Measurements from ENCODE around the gene FASTKD3.

GRCh38 chr5:7813576-7813975 lies 55.3 kb downstream of the FASTKD3 start:
- TF ChIP-seq CTCF (conservative IDR thresholded peaks at IDR 0.05) (no peak), EZH2 (IDR thresholded peaks at IDR 0.05; ENCODE audit: low read depth) (no peak)

All from PC-9 (cell line).